ENCODE data around the gene WTAP.
"Not testable (repeated sequence)": the region's sequence is repeated elsewhere in the genome, so short reads cannot be mapped to it uniquely, and the experiment has no call there.

Gene WTAP

GRCh38 chr6:159761873-159762680, 34.8 kb downstream of the WTAP start, which contains the start of gene ACAT2:
Gene ACAT2, plus strand, starts transcription at chr6:159762045. Its CDS starts 43 bp downstream, at chr6:159762088.
- peak; percentile 84 to 85 for DNase-seq (ENCODE audit: low read depth in 2 of 2)

- no peak for DNase-seq (ENCODE audit: low read depth in 2 of 2)
Measured at GRCh38 chr6:159762681-159763293, 35.5 kb downstream of the WTAP start.

GRCh38 chr6:159766906-159767305, 39.6 kb downstream of the WTAP start:
- DNase-seq (ENCODE audit: low read depth in 2 of 2), result no peak

- no peak for DNase-seq (ENCODE audit: low read depth in 2 of 2)
Measured at GRCh38 chr6:159769470-159769869, 42.2 kb downstream of the WTAP start.

GRCh38 chr6:159772196-159772595, 44.9 kb downstream of the WTAP start:
- DNase-seq (ENCODE audit: low read depth in 2 of 2), result no peak

- no peak for DNase-seq (ENCODE audit: low read depth in 2 of 2)
Measured at GRCh38 chr6:159777240-159777904, 50.1 kb downstream of the WTAP start.

- DNase-seq (ENCODE audit: low read depth in 2 of 2), result no peak
Measured at GRCh38 chr6:159778131-159778530, 50.8 kb downstream of the WTAP start.

GRCh38 chr6:159778542-159779103, 51.3 kb downstream of the WTAP start:
- no peak for DNase-seq (ENCODE audit: low read depth in 2 of 2)

GRCh38 chr6:159788276-159788675, 61.0 kb downstream of the WTAP start:
- DNase-seq (ENCODE audit: low read depth in 2 of 2), result no peak

DNA sequence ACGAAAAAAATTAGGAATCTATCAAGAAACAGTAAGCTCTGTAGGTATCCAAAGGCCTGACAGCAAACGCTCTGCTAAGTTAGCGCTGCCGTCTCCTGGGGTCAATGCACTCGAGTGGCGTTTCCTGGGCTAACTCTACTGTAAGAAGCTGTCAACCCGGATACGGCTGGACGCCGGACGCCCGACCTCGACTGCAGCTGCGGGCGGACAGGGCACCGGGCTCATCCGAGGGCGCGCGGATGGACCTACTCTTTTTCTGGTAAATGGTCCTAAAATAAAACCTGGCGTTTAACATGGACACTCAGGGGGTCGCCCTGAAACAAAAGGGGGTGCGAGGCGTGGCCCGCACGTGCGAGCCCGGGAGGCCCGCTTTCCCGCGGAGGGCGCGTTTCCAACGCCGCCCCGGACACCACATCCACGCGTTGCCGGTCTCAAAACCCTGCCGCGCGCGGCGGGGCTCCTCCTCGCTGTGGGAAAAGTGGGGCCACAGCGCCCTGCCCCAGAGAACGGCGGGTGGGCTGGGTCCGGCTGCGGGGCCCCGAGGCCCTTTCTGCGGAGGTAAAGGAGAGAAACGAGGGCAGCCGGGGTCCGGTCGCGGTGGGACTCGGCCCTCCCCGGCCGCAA, 61.6 kb downstream of the WTAP start:
- DNase-seq (ENCODE audit: low read depth in 2 of 2), result no peak

- peak; percentile 98 to 99 for DNase-seq (ENCODE audit: low read depth in 2 of 2)
Measured at GRCh38 chr6:159789377-159790148, 62.3 kb downstream of the WTAP start, which contains the start of gene TCP1. Gene TCP1, minus strand, starts transcription at chr6:159789602. Its CDS starts 134 bp downstream, at chr6:159789468.

DNA sequence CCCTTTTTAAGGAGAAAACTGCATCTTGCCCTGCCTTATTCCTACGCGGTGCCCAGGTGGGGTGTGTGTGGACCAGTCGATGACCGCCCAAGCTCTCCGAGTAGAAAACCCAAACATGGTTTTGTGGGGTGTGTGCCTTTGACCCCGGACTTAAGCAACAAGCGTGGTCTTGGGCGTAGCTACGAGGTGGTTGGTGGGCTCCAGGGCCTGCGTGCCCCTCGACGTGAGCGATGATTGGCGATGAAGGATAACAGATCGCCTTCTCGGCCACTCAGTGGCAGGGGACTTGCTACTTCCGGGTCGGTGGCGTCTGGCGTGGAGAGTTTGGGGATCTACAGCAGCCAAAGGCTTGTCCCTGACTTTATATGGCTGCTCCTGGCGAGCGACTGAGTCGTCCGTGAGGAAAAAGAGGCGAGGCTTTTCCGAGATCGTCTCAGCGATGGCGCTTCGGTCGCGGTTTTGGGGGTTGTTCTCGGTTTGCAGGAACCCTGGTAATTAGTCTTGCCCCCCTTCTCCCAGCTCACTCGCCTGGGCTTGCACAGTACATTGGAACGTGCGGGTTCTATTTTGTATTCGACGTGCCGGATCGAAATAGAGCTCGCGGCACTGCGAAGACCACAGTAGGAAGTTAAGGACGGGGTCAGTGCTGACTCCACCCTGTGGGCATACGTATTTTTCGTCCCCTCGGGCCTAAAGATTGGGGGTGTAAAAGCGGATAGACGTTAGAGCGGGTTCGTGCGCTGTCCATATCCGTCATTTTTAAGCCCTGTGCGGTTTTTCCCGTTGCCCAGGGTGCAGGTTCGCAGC, 63.0 kb downstream of the WTAP start, which contains the start of gene MRPL18:
TSS of gene MRPL18 (plus strand) at position 319 of the 807 bp plus-strand sequence. CDS start at position 440, 121 bp downstream.
- DNase-seq (ENCODE audit: low read depth in 2 of 2), result peak; percentile 78 to 79

DNA sequence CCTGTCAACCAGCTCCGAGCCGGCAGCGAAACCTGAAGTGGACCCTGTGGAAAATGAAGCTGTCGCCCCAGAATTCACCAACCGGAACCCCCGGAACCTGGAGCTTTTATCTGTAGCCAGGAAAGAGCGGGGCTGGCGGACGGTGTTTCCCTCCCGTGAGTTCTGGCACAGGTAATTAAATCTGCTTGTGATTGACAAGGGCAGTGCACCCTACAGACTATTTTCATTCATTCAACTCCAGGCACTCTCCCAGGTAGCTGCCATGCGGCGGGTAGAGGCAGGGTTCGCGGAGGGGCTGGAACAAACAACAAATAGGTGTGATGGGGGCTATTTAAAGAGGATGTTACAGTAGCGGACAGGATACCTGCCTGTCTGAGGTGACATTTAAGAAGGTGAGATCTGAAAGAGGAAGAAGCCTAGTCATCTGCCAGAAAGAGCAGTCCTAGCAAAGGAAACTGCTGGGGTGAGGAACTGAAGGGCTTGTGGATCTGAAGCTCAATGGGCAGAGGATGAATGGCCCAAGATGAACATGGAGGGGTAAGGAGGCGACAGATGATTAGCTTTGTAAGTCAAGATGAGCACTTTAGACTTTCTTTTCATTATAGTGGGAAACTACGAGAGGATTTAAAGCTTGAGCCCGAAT, 63.8 kb downstream of the WTAP start:
- no peak for DNase-seq (ENCODE audit: low read depth in 2 of 2)

DNA sequence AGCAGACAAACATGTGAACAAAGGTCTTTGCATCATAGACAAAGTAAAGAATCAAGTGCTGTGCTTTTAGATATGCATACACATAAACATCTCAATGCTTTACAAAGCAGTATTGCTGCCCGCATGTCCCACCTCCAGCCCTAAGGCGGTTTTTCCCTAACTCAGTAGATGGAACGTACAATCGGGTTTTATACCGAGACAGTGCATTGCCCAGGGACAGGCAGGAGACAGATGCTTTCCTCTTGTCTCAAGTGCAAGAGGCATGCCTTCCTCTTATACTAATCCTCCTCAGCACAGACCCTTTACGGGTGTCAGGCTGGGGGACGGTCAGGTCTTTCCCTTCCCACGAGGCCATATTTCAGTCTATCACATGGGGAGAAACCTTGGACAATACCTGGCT, 67.7 kb downstream of the WTAP start:
- not testable (repeated sequence) for DNase-seq (ENCODE audit: low read depth in 2 of 2)

GRCh38 chr6:159797554-159797953, 70.2 kb downstream of the WTAP start:
- no peak for DNase-seq (ENCODE audit: low read depth in 2 of 2)

DNA sequence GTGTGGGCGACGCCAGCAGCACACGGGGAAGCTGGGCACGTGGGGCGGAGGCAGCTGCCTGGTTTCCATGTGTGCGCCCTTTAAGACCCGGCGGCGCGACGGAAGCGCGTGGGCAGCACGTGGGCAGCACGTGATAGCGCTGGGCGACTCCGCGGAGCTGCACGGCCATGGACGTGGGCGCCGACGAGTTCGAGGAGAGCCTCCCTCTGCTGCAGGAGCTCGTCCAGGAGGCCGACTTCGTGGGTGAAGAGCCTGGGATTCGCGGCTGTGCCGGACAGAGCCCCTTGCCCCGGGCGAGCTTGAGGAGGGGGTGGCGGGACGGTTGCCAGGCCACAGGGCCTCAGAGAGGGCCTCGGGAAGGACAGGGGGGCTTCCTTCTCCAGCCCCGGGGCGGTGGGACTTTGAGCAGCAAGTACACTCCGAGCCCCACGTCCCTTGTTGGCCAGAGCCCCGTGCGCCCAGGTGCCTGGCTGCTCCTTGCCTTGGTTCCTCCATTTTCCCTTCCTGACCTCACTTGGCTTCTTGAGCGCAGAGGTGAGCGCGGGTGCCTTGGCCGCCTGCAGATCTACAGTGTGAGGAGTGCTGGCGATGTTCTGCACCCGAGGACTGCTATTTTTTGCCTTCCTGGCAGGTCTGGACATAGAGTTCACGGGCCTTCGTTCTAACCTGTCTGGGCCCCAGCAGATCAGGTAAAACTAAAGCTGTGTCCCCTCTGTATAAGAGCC, 73.0 kb downstream of the WTAP start, which contains the start of gene PNLDC1:
TSS of gene PNLDC1 (plus strand) at position 136 of the 725 bp plus-strand sequence. CDS start at position 168, 32 bp downstream.
- DNase-seq (ENCODE audit: low read depth in 2 of 2), result no peak

DNA sequence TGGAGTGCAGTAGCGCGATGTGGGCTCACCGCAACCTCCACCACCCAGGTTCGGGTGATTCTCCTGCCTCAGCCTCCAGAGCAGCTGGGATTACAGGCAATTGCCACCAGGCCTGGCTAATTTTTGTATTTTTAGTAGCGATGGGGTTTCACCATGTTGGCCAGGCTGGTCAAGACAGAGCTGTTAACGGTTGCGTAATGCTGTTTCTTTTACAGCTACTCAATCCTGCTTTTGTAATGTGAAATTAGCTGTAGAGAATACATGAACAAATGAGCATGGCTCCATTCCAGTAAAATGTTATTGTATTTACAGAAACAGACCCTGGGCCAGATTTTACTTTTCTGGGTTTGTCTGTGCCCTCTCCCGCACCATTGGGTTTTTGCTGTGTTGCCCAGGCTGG, 74.6 kb downstream of the WTAP start:
- no peak for DNase-seq (ENCODE audit: low read depth in 2 of 2)

GRCh38 chr6:159804504-159804903, 77.2 kb downstream of the WTAP start:
- no peak for DNase-seq (ENCODE audit: low read depth in 2 of 2)

All from activated CD4-positive, alpha-beta T cell treated with anti-CD3 and anti-CD28 coated beads for 24 hours (primary cell).